HG03571 (cell line): Measurements from ENCODE around the gene DRAM1.
"Not testable (repeated sequence)": the region's sequence is repeated elsewhere in the genome, so short reads cannot be mapped to it uniquely, and the experiment has no call there.

Experiments
- ATAC-seq: cut with Tn5 transposase; IDR thresholded peaks from one replicate; pipeline ENCODE4 v1.9.1; 2021; ENCODE audit not compliant: unreplicated experiment

The DRAM1 gene

DNA sequence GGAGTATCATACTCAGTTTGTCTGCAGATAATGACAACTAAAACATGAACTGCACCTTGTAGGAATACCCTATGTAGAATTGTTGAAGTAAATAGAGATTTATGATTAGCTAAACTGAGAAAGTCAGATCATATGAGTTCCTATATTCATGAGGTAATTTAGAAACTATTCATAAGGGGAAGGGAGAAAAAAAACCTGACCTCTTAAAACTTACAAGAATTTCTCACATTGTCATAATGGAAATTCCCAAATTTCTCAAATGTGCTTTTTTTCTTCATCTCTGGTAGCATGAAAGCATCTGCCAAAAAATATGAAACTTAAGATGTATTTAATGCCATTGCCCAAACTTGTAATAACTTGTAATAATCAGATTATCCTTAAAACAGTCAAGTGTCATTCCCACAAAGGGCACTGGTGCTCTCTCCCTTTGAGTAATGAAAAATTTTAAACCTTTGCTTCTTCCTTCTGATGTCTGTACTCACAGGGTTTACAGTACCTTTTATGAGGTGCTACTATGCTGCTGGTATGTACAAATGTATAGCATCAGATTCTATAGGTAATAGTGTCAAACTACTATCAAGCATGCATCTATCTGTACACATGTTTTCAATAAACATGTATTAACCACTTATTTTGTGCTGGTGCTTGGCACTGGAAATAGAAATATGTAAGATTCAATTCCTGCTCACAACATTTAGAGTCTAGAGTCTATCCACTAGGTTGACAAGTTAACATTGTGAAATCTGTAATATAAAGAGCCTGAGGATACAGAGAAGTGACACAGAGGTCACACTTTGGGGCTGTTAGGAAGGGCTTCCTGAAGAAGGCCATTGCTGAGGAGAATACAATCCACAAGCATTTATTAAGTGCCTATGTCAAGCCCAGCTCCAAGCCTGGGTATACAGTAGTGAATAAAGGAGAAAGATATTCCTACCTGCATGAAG is 17.4 kb upstream of the DRAM1 start:
- peak; percentile 59 for ATAC-seq

DNA sequence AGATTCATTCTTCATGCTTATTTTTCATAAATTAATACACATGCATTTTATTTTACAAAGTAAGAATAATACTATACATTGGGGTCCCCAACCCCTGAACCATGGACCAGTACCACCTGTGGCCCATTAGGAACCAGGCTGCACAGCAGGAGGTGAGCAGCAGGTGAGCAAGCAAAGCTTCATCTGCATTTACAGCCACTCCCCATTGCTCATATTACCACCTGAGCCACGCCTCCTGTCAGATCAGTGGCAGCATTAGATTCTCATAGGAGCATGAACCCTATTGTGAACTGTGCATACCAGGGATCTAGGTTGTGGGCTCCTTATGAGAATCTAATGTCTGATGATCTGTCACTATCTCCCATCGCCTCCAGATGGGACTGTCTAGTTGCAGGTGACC is 15.7 kb upstream of the DRAM1 start:
- not testable (repeated sequence) for ATAC-seq

DNA sequence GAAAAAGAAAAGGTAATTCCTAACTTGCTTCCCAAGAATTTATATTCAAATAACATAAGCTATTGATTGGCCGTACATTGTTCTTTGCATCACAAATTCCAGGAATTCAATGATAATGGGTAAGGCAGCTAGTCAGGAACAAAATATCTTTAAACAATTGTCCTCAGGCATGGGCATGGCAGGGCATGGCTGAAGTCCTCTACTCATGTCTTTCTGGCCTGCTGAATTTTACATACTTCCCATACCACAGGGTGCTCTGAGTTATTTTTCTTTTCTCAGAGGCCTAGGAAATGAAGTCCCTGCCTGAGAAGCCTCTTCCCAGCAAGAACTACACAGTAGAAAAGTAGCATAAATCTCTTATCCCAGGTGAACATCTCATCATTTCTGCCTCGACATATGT is 15.1 kb upstream of the DRAM1 start:
- no peak for ATAC-seq

DNA sequence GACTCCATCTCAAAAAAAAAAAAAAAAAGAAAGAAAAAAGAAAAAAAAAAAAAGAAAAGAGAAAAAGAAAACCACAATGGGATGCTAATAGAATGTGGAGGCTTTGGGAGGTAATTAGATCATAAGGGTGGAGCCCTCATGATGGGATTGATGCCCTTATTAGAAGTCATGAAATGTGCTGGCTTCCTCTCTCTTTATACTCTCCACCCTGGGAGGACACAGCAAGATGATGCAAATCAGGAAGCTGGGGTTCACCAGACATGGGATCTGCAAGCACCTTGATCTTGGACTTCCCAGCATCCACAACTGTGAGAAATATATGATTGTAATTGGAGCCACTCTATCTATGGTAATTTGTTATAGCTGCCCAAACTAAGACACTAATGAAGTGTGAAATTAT is 13.4 kb upstream of the DRAM1 start:
- no peak for ATAC-seq

DNA sequence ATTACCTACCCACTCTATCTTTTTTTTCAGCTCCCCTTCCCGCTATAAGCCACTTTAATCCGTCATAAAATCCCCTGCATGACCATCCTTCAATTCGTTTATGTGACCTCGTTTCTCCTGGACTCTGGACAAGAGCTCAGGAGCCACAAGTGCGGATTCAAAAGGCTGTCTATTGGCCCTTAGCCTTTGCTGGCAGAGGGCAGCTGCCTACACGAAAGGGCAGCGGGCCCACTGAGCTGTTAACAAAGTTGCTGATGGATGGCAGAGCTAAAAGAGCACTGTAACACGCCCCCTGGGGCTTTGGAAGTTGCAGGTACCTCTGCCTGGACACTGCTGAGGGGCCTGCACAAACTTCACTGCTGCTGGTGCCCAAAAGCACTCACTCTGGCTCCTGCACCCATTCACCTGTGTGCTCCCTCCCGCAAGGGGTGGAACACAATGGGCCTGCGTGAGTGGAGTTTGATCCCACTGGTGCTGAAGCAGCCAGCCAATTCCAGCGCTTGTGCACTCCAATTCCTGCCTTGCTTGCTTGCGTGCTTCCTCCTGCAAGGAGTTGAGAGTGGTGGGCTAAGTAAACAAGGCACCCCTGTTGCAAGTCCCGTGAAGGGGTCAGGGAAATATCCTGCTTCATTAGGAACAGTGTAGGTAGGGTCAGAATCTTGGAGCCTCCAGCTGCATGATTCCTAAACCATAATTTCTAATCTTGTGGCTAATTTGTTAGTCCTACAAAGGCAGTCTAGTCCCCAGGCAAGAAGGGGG is 10.6 kb upstream of the DRAM1 start:
- no peak for ATAC-seq

DNA sequence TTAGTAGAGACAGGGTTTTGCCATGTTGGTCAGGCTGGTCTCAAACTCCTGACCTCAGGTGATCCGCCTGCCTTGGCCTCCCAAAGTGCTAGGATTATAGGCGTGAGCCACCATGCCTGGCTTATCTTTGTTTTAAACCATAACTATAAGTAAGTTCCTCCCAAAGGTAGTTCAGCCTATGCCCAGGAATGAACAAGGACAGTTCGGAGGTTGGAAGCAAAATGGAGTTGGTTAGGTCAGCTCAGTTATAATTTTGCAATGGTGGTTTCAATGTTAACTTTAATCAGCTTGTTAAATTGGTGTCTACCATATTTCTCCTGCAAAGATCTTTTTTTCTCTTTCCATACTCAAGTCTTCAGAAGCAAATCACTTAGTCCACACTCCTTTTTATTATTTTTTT is 9.8 kb upstream of the DRAM1 start:
- ATAC-seq = not testable (repeated sequence)

DNA sequence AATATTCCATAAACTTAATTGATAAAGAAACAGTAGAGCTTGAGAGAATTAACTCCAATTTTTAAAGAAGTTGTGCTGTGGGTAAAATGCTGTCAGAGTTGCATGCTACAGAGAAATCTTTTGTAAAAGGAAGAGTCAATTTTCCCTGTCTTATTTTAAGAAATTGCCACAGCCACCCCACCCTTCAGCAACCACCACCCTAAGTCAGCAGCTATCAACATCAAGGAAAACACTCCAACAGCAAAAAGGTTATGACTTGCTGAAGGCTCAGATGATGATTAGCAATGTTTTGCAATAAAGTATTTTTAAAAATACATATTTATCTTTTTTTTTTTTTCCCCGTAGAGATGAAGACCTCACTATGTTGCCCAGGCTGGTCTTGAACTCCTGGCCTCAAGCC is 6.5 kb upstream of the DRAM1 start:
- no peak for ATAC-seq

DNA sequence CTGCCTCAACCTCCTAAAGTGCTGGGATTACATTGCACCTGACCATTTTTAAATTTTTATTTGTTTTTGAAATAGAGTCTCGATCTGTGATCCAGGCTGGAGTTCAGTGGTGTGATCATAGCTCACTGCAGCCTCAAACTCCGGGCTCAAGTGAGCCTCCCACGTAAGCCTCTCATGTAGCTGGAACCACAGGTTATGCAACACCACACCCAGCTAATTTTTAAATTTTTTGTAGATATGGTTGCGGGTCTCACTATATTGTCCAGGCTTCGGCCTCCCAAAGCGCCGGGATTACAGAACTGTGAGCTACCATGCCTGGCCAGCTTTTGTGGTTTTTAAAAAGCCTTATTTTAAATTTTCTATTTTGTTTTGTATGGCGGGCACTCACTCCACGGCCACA is 2.2 kb upstream of the DRAM1 start:
- ATAC-seq = no peak

DNA sequence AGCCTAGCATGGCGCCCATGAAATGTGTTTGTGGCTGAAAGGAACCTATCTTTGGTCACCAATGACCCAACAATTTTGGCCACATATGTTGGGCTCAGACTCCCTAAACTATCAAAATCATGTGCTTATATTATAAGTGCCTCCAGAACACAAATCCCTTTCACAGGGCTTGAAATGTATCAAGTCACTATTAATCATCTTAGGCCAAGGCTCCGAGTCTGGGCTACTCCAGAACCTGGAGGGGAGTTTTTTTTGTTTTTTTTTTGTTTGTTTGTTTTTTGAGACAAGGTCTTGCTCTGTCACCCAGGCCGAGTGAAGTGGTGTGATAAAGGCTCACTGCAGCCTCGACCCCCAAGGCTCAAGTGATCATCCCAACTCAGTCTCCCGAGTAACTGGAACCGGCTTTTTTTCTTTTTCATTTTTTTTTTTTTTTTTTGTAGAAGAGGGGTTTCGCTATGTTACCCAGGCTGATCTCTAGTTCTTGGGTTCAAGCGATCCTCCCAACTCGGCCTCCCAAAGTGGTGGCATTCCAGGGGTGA is 989 bp upstream of the DRAM1 start:
- ATAC-seq = no peak

DNA sequence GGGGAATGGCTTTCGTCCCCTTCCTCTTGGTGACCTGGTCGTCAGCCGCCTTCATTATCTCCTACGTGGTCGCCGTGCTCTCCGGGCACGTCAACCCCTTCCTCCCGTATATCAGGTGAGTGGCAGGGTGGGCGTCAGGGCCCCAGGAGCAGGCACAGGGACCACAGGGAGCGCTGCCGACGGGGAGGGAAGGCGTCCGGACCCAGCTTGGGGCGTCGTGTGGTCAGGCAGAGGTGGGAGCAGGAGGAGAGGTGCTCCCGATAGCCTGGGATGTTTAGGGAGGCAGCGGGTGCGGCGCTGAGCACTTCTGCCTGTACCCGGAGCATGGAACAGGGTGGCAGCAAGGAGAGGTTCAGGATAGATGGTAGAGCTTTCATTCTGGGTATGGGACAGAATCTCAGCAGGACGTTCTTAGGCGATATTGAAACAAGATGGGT is 444 bp downstream of the DRAM1 start:
- peak; percentile 10 for ATAC-seq

DNA sequence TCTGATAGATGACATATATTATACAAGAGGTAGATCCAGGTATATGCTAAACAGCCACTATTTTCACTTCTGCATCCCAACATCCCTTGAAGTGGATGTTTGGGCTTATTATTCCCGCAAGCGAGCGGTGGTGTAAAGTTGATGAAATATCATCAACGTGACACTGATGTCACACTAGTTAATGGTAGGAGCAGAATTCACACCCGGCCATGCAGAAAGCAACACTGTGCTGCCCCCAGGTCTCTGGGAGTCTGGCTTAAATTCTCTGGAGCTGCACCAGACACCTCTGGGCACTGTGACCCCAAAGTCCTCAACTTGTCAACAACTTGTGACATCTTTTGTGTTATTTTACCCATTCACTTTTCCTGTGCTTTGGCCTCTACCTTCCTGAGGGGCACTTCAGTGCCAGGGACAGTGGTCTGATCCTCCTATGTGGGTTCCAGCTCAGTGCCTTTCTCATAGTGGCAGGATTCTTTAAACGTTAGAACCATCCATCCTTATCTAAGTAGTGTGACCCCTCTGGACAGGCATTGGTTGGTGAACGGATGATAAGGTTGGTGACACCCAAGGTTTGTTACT is 952 bp downstream of the DRAM1 start:
- ATAC-seq = no peak

DNA sequence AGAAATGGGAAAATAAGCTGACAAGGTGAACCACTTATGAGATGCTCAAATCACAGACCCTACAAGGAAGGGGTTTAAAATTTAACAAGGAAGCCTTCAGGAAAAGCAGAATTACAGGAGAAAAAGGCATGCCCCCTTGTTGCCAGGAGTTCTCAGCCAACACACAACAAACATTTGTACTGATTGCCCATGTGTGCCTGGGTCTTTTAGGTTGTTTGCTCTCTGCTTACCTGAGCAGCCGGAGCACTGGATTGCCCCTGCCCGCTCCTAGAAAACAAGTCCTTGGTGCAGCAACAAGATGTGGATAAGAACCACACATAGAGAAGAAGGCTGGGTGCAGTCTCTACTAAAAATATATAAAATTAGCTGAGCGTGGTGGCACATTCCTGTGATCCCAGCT is 3.4 kb downstream of the DRAM1 start:
- ATAC-seq = no peak

DNA sequence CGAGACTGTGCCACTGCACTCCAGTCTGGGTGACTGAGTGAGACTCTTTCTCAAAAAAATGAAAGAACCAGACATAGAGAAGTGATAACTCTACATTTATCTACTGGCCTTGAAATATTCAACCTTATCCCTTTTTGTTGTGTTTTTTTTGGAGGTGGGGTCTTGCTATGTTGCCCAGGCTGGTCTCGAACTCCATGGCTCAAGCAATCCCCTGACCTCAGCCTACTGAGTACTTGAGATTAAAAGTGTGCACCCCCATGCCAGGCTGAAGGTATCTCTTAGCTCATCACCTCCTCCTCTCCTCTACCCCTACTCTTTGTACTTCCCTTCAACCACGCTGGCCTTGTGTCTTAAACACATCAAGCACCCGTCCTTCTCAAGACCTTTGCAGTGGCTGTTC is 3.8 kb downstream of the DRAM1 start:
- ATAC-seq = no peak

DNA sequence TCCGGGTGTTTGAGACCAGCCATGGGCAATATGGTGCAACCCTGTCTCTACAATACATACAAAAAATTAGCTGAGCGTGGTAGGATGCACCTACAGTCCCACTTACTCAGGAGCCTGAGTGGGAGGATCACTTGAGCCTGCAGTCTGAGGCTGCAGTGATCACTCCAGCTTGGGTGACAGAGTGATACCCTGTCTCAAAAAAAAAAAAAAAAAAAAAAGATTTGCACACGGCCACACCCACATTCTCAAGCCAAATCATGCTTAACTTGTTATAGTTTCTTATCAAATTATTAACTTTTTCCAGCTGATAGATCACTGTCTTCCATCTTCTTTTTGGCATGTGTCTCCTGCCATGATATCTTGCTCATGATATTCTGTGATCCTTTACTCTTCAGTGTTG is 6.8 kb downstream of the DRAM1 start:
- no peak for ATAC-seq

DNA sequence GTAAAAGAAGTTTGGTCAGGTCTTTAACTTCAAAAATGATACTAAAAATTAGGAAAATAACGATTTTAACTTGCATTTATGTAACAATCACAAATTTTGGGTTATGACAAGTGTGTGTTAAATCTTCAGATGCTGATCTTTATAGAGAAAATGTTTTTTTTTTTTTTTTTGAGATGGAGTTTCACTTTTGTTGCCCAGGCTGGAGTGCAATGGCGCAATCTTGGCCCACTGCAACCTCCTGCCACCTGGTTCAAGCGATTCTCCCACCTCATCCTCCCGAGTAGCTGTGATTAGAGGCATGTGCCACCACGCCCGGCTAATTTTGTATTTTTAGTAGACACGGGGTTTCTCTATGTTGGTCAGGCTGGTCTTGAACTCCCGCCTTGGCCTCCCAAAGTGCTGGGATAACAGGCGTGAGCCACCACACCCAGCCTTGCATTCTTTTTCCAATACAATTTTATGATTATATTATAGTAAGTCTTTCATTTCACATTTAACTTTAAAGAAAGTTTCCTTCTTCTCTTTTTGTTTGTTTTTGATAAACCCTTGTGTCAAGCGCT is 7.5 kb downstream of the DRAM1 start:
- not testable (repeated sequence) for ATAC-seq

DNA sequence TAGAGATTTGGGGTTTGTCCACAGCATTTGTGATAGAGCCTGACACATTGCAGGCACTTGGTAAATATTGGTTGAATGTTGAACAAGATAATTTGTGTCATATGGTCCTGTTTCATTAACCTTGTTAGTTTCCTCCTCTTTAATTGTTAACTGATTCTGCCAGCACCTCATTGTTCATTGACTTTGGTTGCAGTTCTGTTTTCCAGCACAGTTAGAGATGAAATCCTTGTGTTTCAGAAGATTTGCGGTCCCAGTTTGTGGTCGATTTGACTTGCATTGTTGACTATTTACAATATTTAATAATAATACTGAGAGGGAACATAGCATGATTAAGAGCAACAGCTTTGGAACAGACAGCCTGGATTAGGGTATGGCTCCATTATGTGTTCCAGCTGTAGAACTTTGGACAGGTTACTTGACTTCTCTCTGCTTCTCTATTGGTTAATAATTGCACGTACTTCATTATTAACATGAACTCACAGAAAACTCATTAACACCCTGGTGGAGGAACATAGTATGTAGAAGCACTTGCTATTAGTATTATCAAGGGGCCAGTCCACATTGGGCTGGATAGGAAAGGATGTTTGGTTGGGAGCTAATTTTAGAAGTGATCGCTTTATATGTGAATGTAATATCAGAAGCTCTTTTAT is 8.7 kb downstream of the DRAM1 start:
- ATAC-seq = peak; percentile 62

DNA sequence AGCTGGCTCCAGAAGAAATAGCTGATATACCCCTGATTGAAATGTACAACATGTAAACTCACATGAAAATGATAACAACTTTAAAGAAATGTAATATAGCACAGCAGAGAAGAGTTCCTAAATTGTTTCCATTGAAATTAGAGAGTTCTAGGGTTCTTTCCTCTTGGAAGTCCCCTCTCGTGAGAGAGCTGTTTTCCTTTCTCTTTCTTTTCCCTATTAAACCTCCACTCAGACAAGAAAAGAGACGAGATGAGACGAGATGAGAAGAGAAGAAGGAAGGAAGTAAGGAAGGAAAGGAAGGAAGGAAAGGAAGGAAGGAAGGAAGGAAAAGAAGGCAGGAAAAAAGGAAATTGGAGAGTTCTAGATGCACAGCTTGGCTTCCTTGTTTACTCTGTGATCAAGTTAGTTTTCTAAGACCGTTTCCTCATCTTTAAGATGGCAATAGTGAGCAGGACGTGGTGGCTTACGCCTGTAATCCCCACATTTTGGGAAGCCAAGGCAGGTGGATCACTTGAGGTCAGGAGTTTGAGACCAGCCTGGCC is 11.9 kb downstream of the DRAM1 start:
- ATAC-seq = no peak

DNA sequence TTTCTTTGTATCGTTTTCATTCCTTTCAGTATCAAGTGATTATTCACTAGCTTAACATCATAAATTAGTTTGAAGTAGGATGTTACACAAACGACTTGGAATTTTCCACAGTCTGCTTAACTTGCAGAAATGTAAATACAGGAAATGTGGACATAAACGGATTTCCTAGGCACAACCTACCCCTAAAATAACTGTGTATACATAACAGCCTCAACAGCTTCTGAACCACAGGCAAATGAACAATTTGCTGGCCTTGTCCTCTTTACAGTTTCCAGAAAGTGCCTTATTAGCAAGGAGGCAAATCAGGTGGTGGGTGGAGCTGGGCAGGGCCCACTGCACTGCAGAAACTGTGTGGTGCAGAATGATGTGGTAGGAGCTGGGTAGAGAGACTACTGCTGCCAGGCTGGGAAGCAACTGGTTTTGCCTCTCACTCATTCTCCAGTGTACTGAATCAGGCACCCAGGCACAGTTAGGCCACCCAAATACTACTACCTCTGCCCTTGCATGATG is 14.1 kb downstream of the DRAM1 start:
- ATAC-seq = peak; percentile 75

DNA sequence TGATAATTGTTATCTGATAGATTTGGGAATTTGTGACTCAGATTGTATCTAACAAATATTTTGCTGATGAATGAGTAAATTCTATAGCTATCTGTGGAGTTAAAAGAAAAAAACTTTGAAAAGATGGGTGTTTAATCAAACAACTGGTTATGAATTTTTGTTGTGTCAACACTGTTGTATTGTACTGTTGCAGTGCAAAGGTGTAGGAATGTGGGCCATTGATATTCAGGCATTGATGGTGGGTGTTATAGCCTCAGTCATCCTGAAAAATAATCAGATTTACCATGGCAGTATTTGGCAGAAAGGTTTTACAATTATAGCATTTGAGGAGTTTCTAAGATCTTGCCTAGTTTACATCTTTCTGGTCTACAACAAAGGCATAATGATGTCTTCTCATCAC is 15.4 kb downstream of the DRAM1 start:
- ATAC-seq = no peak

DNA sequence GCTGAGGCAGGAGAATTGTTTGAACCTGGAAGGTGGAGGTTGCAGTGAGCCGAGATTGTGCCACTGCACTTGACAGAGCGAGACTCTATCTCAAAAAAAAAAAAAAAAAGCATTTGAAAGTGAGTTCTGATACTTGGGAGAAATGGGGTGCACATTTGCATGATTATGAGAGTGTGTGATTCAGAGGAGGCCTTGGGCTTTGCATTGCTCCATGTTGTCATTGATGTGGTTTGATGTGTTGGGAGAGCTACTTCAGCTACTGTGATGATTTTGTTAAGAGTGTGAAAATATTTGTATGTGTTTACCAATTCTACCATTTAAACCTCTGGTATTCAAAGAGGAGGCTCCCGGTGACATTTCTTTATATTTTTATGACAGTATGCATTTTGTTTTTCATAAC is 24.4 kb downstream of the DRAM1 start:
- ATAC-seq = no peak
